Erythroblast (primary cell): ENCODE results near the gene NEBL.

ENCODE experiments used
- GATA1 ChIP-seq: IDR thresholded peaks from 2 replicates; pipeline ENCODE4 v1.6.1; 2011; ENCODE audit warnings: low read depth, mild to moderate bottlenecking, control low read depth, low read length, moderate library complexity
- POLR2A ChIP-seq: IDR thresholded peaks from 2 replicates; pipeline ENCODE4 v1.6.1; 2011; ENCODE audit warnings: mild to moderate bottlenecking, low read length

DNA sequence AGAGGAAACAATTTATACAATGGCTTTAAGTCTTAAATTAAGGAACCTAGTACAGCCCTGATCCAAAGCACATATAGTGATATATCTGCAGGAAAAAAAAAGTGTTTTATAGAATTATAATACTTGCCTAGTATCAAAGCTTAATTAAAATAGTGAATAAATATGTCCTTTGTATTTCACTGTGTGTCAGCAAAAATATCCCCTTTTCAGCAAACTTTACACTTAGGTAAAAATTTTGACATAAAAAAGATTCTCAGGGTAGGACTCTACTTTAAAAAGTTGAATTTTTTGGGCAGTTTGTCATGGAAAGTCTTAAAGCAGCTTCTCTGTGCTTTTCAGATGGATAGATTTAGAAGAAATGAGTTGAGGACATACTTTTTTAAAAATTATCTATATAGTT lies 12.7 kb upstream of the NEBL start:
- TF ChIP-seq POLR2A (no peak), GATA1 (no peak)
